Nephron (organoid): ENCODE measurements around the gene ISG20.

Source experiments
- H3K27ac Mint-ChIP-seq, 3 experiments: 2 replicates each; pipeline ENCODE4 v1.8.0; 2020; ENCODE audit warnings: mixed read lengths in 3 of 3, mild to moderate bottlenecking in 2 of 3, moderate library complexity in 1 of 3
- H3K27me3 Mint-ChIP-seq: 2 replicates; pipeline ENCODE4 v1.8.0; 2021; ENCODE audit warnings: low read depth, mild to moderate bottlenecking, moderate library complexity, mixed read lengths
- H3K36me3 Mint-ChIP-seq: 2 replicates; pipeline ENCODE4 v1.8.0; 2020; ENCODE audit warnings: low read depth, mixed read lengths
- H3K4me1 Mint-ChIP-seq: 2 replicates; pipeline ENCODE4 v1.8.0; 2020; ENCODE audit warnings: mixed read lengths
- H3K4me3 Mint-ChIP-seq, 3 experiments: 2 replicates each; pipeline ENCODE4 v1.8.0; 2020; ENCODE audit warnings: mild to moderate bottlenecking in 3 of 3, mixed read lengths in 3 of 3, moderate library complexity in 2 of 3
- H3K9me3 Mint-ChIP-seq: 2 replicates; pipeline ENCODE4 v1.8.0; 2020; ENCODE audit warnings: mixed read lengths
- CTCF ChIP-seq, 3 experiments: fragments of 200-600 bp; sonication (generic); IDR thresholded peaks; one replicate each; pipeline ENCODE4 v1.5.0; 2021; ENCODE audit warnings: antibody characterized with exemption in 3 of 3; ENCODE audit not compliant: unreplicated experiment in 3 of 3

ISG20 gene

GRCh38 chr15:88648357-88649214 is 9.8 kb downstream of the ISG20 start:
- H3K36me3 Mint-ChIP-seq: no peaks in the 10 kb centered on the region
- H3K27me3 Mint-ChIP-seq: peaks cover 4% of the 10 kb centered on the region
- H3K4me3 Mint-ChIP-seq: no peak overlapping the region
- H3K9me3 Mint-ChIP-seq: no peaks in the 10 kb centered on the region
- H3K4me1 Mint-ChIP-seq: peaks cover 6% of the 10 kb centered on the region
- no peak for TF ChIP-seq CTCF (IDR thresholded peaks at IDR 0.05; ENCODE audit: unreplicated experiment in 3 of 3)
- H3K27ac Mint-ChIP-seq: peak overlapping the region in 2 of 3 experiments; percentile 26 to 68

GRCh38 chr15:88649286-88649733 is 10.5 kb downstream of the ISG20 start:
- Mint-ChIP-seq H3K9me3 (no peaks in the 10 kb centered on the region), H3K4me3 (no peak overlapping the region), H3K27ac (peak overlapping the region in 2 of 3 experiments; percentile 26 to 68), H3K36me3 (no peaks in the 10 kb centered on the region), H3K27me3 (peaks cover 4% of the 10 kb centered on the region), H3K4me1 (peaks cover 6% of the 10 kb centered on the region)
- no peak for TF ChIP-seq CTCF (IDR thresholded peaks at IDR 0.05; ENCODE audit: unreplicated experiment in 3 of 3)

GRCh38 chr15:88649753-88650551 is 11.1 kb downstream of the ISG20 start:
- H3K9me3 Mint-ChIP-seq: no peaks in the 10 kb centered on the region
- peak overlapping the region in 2 of 3 experiments; percentile 26 to 68 for H3K27ac Mint-ChIP-seq
- peaks cover 8% of the 10 kb centered on the region for H3K27me3 Mint-ChIP-seq
- H3K36me3 Mint-ChIP-seq: no peaks in the 10 kb centered on the region
- no peak overlapping the region for H3K4me3 Mint-ChIP-seq
- H3K4me1 Mint-ChIP-seq: peaks cover 6% of the 10 kb centered on the region
- TF ChIP-seq CTCF (IDR thresholded peaks at IDR 0.05; ENCODE audit: unreplicated experiment in 3 of 3): no peak

DNA sequence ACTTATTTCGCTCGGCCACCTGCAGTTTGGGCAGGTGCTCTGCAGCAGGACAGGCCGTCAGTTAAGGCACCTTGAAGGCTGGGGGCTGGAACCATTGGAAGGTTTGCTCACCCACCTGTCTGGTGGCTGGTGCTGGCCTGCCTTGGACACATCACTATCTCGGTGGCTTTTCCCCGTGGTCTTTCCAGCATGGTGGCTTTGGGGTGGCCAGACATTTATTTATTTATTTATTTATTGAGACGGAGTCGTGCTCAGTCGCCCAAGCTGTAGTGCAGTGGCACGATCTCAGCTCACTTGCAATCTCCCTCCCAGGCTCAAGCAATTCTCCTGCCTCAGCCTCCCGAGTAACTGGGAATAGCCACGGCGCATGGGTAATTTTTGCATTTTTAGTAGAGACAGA is 11.7 kb downstream of the ISG20 start:
- H3K9me3 Mint-ChIP-seq: no peaks in the 10 kb centered on the region

DNA sequence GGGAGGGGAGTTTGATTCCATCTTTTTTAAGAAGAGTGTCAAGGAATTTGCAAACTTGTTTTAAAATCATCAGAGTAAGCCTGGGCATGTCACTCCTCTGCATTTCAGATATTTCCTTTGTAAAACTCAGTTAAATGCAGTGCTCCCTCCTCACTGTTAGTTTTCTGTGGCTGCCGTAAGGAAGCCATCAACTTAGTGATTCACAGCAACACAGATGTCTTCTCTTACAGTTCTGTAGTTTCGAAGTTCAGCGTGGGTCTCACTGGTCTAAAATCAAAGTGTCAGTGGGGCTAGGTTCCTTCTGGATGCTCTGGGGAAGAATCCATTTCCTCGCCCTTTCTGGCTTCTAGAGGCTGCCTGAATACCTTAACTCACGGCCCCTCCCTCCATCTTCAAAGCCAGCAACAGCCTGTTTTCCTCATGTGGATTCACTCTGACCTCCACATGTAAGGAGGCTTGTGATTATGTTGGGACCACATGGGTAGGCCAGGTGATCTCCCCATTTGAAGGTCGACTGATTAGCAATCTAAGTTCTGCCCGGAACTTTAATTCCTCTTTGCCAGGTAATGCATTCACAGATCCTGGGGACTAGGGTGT is 12.4 kb downstream of the ISG20 start:
- Mint-ChIP-seq H3K36me3 (no peaks in the 10 kb centered on the region), H3K4me1 (peaks cover 6% of the 10 kb centered on the region), H3K9me3 (no peaks in the 10 kb centered on the region), H3K4me3 (no peak overlapping the region), H3K27me3 (peaks cover 17% of the 10 kb centered on the region), H3K27ac (peak overlapping the region in 1 of 3 experiments; percentile 48)
- no peak for TF ChIP-seq CTCF (IDR thresholded peaks at IDR 0.05; ENCODE audit: unreplicated experiment in 3 of 3)

More for the DNA sequence above, 11.7 kb downstream of the ISG20 start:
- H3K27me3 Mint-ChIP-seq: peaks cover 14% of the 10 kb centered on the region
- no peak for TF ChIP-seq CTCF (IDR thresholded peaks at IDR 0.05; ENCODE audit: unreplicated experiment in 3 of 3)
- H3K4me3 Mint-ChIP-seq: no peak overlapping the region
- H3K4me1 Mint-ChIP-seq: peaks cover 6% of the 10 kb centered on the region
- H3K27ac Mint-ChIP-seq: peak overlapping the region in 1 of 3 experiments; percentile 48
- H3K36me3 Mint-ChIP-seq: no peaks in the 10 kb centered on the region
